Activated CD4-positive, alpha-beta T cell treated with anti-CD3 and anti-CD28 coated beads, Interleukin-10, Interleukin-2, amounts not matched to agents 100 ng/mL and 50 ng/mL, durations not matched to agents 16 hours and 8 hours (primary cell): ENCODE data around the gene SLC1A1.

Source experiments
- DNase-seq: peaks from one replicate; pipeline ENCODE4 v3.0.0-alpha.2; 2020

The SLC1A1 gene

GRCh38 chr9:4547016-4547415, 56.7 kb downstream of the SLC1A1 start:
- DNase-seq, result no peak

GRCh38 chr9:4548811-4549725, 58.8 kb downstream of the SLC1A1 start:
- no peak for DNase-seq

- no peak for DNase-seq
These were observed 59.6 kb downstream of the SLC1A1 start for GRCh38 chr9:4549751-4550295.

GRCh38 chr9:4550777-4551484, 60.7 kb downstream of the SLC1A1 start:
- DNase-seq, result no peak

- DNase-seq, result no peak
These were observed 63.7 kb downstream of the SLC1A1 start for GRCh38 chr9:4553951-4554381.

- no peak for DNase-seq
These were observed 65.0 kb downstream of the SLC1A1 start for GRCh38 chr9:4555236-4555635.

GRCh38 chr9:4558371-4558998, 68.2 kb downstream of the SLC1A1 start:
- DNase-seq, result no peak

GRCh38 chr9:4559261-4560182, 69.3 kb downstream of the SLC1A1 start:
- no peak for DNase-seq

- DNase-seq, result no peak
These were observed 72.8 kb downstream of the SLC1A1 start for GRCh38 chr9:4563105-4563504.

GRCh38 chr9:4566806-4567205, 76.5 kb downstream of the SLC1A1 start:
- no peak for DNase-seq

GRCh38 chr9:4567601-4568000, 77.3 kb downstream of the SLC1A1 start:
- DNase-seq, result no peak

GRCh38 chr9:4569101-4569500, 78.8 kb downstream of the SLC1A1 start:
- DNase-seq, result no peak

- no peak for DNase-seq
These were observed 82.0 kb downstream of the SLC1A1 start for GRCh38 chr9:4572184-4572826.

GRCh38 chr9:4573176-4573575, 82.9 kb downstream of the SLC1A1 start:
- no peak for DNase-seq

GRCh38 chr9:4573634-4574389, 83.5 kb downstream of the SLC1A1 start:
- no peak for DNase-seq

- DNase-seq, result peak; percentile 31
These were observed 84.5 kb downstream of the SLC1A1 start for GRCh38 chr9:4574657-4575243.

GRCh38 chr9:4575997-4576396, 85.7 kb downstream of the SLC1A1 start:
- no peak for DNase-seq

- DNase-seq, result no peak
These were observed 86.2 kb downstream of the SLC1A1 start for GRCh38 chr9:4576448-4576847.

- no peak for DNase-seq
These were observed 88.7 kb downstream of the SLC1A1 start for GRCh38 chr9:4579001-4579400.

- DNase-seq, result no peak
These were observed 90.9 kb downstream of the SLC1A1 start for GRCh38 chr9:4581035-4581760.
